ENCODE data around the gene PGBD2. TPM values are rescaled to one million over a fixed set of nuclear protein-coding genes. Genes with fewer than 3 reads are reported as not detected.
"Not testable (repeated sequence)": the region's sequence is repeated elsewhere in the genome, so short reads cannot be mapped to it uniquely, and the experiment has no call there.

The PGBD2 gene
- total RNA-seq, 2 experiments from 2014 or later, result 6.3 to 6.7 TPM

DNA sequence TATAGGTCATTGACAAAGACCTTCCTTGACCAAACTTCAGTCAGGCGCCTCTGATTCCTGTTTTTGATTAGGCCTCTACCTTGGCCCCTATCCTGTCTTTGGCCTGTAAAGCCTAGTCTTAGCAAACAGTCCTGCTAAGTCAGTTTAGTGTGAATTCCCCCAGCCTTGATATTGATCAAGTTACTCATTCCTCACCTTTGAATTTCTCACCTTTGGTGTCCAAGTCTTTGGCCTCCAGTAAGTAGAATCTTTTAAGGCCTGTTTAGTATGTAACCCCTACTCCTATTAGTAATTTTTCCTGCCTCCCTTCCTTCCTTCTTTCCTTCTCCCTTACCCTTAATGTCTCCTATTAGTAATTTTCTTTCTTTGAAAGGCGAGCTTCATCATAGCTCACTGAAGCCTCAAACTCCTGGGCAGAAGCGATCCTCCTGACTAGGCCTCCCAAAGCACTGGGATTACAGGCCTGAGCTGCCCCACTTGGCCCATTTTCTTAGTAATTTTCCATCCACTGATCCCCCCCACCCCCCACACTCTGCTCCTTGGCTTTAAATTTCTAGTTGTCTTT lies 34.1 kb upstream of the PGBD2 start:
- H3K27me3 Mint-ChIP-seq (ENCODE audit: low read depth), result peaks cover 8% of the 10 kb centered on the region
- no peak for ATAC-seq
- no peaks in the 10 kb centered on the region for H3K9me3 Mint-ChIP-seq (ENCODE audit: insufficient read depth)
- H3K36me3 Mint-ChIP-seq (ENCODE audit: low read depth), result peaks cover 8% of the 10 kb centered on the region
- DNase-seq, result no peak
- H3K27ac Mint-ChIP-seq, result no peak overlapping the region
- ChIA-PET POLR2A (interaction anchor here (2.9 kb wide), 1 partner anchor 8 kb away, joined by 18 read pairs; no protein-coding TSS in a partner anchor), CTCF (interaction anchor here (1.5 to 2.0 kb wide), 2 partner anchors 10 to 12 kb away, joined by 3 to 19 read pairs; partner anchors contain the start of gene ZNF692)
- peak overlapping the region; percentile 6 for H3K4me3 Mint-ChIP-seq
- peaks cover 22% of the 10 kb centered on the region for H3K4me1 Mint-ChIP-seq (ENCODE audit: low read depth)

GRCh38 chr1:248872752-248873408 lies 33.2 kb upstream of the PGBD2 start:
- POLR2A ChIA-PET, result interaction anchor here (0.6 to 2.9 kb wide), 3 partner anchors 9 to 35 kb away, joined by 3 to 18 read pairs (median 3); partner anchors contain the start of genes ZNF672 and ZNF692
- ATAC-seq, result peak; percentile 60
- peak; percentile 53 for DNase-seq
- CTCF ChIA-PET, result interaction anchor here (0.6 to 2.6 kb wide), 8 partner anchors 9 to 54 kb away, joined by 3 to 19 read pairs (median 5); partner anchors contain the start of genes SH3BP5L, ZNF672 and ZNF692
- Mint-ChIP-seq H3K4me3 (peak overlapping the region; percentile 87), H3K27ac (peak overlapping the region; percentile 90), H3K4me1 (ENCODE audit: low read depth) (peaks cover 22% of the 10 kb centered on the region), H3K9me3 (ENCODE audit: insufficient read depth) (no peaks in the 10 kb centered on the region), H3K27me3 (ENCODE audit: low read depth) (peaks cover 10% of the 10 kb centered on the region), H3K36me3 (ENCODE audit: low read depth) (peaks cover 8% of the 10 kb centered on the region)

- peak; percentile 94 for DNase-seq
- Mint-ChIP-seq H3K27ac (peak overlapping the region; percentile 90), H3K4me3 (peak overlapping the region; percentile 87), H3K4me1 (ENCODE audit: low read depth) (peaks cover 22% of the 10 kb centered on the region), H3K27me3 (ENCODE audit: low read depth) (peaks cover 10% of the 10 kb centered on the region), H3K9me3 (ENCODE audit: insufficient read depth) (no peaks in the 10 kb centered on the region), H3K36me3 (ENCODE audit: low read depth) (peaks cover 8% of the 10 kb centered on the region)
- ChIA-PET CTCF (interaction anchor here (0.6 to 2.6 kb wide), 8 partner anchors 8 to 54 kb away, joined by 3 to 19 read pairs (median 5); partner anchors contain the start of genes SH3BP5L, ZNF672 and ZNF692), POLR2A (interaction anchor here (0.6 to 2.9 kb wide), 6 partner anchors 10 to 47 kb away, joined by 3 to 18 read pairs (median 4); partner anchors contain the start of genes SH3BP5L, ZNF672 and ZNF692)
- peak; percentile 86 for ATAC-seq
These were observed 32.5 kb upstream of the PGBD2 start for GRCh38 chr1:248873409-248873992.

DNA sequence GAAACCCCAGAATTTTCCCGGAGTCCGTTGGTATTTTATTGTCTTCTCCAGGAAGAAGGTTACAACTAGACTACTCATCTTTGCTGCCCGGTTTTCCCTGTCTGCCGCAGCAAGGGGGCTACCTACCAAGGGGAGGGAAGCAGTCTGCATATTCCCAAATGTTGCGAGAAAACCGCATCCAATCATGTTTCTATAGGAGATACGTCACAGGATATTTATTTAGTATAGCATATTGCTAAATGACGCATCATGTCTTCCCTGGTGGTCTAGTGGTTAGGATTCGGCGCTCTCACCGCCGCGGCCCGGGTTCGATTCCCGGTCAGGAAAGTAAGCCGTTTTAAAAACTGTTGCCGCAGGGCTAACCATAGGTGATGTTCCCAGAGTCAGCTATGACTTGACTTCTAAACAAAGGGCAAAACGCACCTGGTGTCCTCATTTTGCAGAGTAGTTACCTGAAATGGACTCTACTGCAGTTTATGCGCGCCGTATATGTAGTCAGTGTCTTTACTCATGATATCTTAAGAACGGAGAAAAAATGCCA lies 32.0 kb upstream of the PGBD2 start:
- peak overlapping the region; percentile 87 for H3K4me3 Mint-ChIP-seq
- H3K4me1 Mint-ChIP-seq (ENCODE audit: low read depth), result peaks cover 22% of the 10 kb centered on the region
- H3K36me3 Mint-ChIP-seq (ENCODE audit: low read depth), result peaks cover 8% of the 10 kb centered on the region
- ATAC-seq, result peak; percentile 63
- DNase-seq, result peak; percentile 86
- H3K9me3 Mint-ChIP-seq (ENCODE audit: insufficient read depth), result no peaks in the 10 kb centered on the region
- ChIA-PET CTCF (interaction anchor here (0.6 to 2.6 kb wide), 6 partner anchors 14 to 53 kb away, joined by 3 to 19 read pairs (median 6); partner anchors contain the start of genes PGBD2, SH3BP5L and ZNF692), POLR2A (interaction anchor here (1.2 to 2.9 kb wide), 5 partner anchors 11 to 48 kb away, joined by 3 to 18 read pairs (median 6); partner anchors contain the start of genes SH3BP5L, ZNF672 and ZNF692)
- peaks cover 15% of the 10 kb centered on the region for H3K27me3 Mint-ChIP-seq (ENCODE audit: low read depth)
- peak overlapping the region; percentile 90 for H3K27ac Mint-ChIP-seq

DNA sequence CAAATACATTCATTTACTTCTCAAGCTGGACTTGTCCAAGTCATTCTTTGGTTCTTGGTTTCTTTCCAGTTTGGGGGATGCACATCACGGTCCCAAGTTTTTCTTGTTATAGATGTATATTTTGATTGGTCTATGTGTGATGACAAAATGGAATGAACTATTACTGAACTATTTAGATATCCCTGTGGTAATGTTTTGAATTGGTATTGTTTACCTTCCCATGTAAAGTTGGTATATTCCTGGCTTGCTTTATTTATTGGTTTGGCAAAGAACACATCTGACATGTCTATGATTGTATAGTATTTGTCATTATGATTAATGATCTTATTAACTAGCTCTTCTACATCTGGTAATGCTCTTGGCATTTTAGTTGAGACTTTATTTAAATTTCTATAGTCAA lies 24.8 kb upstream of the PGBD2 start:
- no peak overlapping the region for H3K4me3 Mint-ChIP-seq
- DNase-seq (no peak), ATAC-seq (no peak)
- H3K9me3 Mint-ChIP-seq (ENCODE audit: insufficient read depth), result no peaks in the 10 kb centered on the region
- H3K4me1 Mint-ChIP-seq (ENCODE audit: low read depth), result no peaks in the 10 kb centered on the region
- H3K27me3 Mint-ChIP-seq (ENCODE audit: low read depth), result peaks cover 23% of the 10 kb centered on the region
- ChIA-PET CTCF (interaction anchor here (1.2 kb wide), 1 partner anchor 9 kb away, joined by 3 read pairs; no protein-coding TSS in a partner anchor), POLR2A (no interaction called here)
- H3K36me3 Mint-ChIP-seq (ENCODE audit: low read depth), result no peaks in the 10 kb centered on the region
- H3K27ac Mint-ChIP-seq, result no peak overlapping the region

DNA sequence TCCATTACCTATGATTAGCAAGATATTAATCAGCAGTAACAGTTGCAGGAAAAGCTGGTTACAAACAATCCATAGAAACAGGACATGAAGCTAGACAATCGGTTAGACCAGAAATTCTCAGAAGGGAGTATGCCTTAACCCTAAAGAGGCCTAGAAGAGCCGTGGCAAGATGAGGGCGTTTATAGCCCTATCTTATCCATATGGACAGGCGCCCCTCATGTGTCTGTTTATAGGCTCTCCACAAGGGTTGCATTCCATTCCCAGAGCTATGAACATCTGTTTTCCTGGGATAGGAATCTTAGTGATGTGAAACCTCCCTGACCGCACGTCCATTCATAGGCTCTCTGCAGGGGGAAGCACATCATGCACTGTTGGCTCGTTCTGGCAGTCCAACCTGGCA lies 23.6 kb upstream of the PGBD2 start:
- not testable (repeated sequence) for ATAC-seq, H3K27ac Mint-ChIP-seq

DNA sequence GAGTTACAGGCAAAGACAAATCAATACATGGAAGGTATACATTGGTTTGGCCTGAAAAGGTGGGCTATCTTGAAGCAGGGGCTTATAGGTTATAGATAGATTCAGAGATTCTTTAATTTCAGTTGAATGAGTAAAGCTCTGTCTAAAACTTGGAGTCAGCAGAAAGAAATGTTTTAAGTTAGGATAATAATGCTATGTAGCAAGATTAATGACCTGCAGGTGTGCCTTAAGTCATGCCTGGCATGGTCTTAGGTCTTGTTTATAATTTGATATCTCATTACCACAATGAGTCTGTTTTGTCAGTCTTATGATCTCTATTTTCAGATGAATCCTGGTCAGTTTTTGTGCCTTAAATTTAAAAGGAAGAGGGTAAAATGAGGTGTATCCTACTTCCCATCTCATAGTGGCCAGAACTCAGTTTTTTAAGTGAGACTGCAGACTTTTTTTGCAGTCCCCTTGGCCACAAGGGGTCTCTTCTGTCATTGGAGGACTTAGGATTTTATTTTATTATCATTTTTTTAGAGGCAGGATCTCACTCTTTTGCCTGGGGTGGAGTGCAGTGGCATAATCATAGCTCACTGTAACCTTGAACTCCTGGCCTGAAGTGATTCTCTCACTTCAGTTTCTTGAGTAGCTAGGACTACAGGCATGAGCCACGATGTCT lies 21.3 kb upstream of the PGBD2 start:
- no peaks in the 10 kb centered on the region for H3K4me1 Mint-ChIP-seq (ENCODE audit: low read depth)
- no peaks in the 10 kb centered on the region for H3K36me3 Mint-ChIP-seq (ENCODE audit: low read depth)
- ATAC-seq, result no peak
- DNase-seq, result no peak
- ChIA-PET POLR2A (interaction anchor here (1.1 kb wide), 1 partner anchor 10 kb away, joined by 3 read pairs; no protein-coding TSS in a partner anchor), CTCF (no interaction called here)
- peaks cover 12% of the 10 kb centered on the region for H3K27me3 Mint-ChIP-seq (ENCODE audit: low read depth)
- H3K4me3 Mint-ChIP-seq, result no peak overlapping the region
- no peaks in the 10 kb centered on the region for H3K9me3 Mint-ChIP-seq (ENCODE audit: insufficient read depth)
- no peak overlapping the region for H3K27ac Mint-ChIP-seq

More for the DNA sequence above, 23.6 kb upstream of the PGBD2 start:
- CTCF ChIA-PET, result interaction anchor here (1.2 kb wide), 1 partner anchor 10 kb away, joined by 3 read pairs; no protein-coding TSS in a partner anchor
- DNase-seq; H3K4me3 Mint-ChIP-seq; H3K9me3 Mint-ChIP-seq (ENCODE audit: insufficient read depth); POLR2A ChIA-PET; H3K36me3 Mint-ChIP-seq (ENCODE audit: low read depth); H3K4me1 Mint-ChIP-seq (ENCODE audit: low read depth): not testable (repeated sequence)
- peaks cover 14% of the 10 kb centered on the region for H3K27me3 Mint-ChIP-seq (ENCODE audit: low read depth)

- ATAC-seq (no peak), DNase-seq (no peak)
- ChIA-PET POLR2A (interaction anchor here (1.1 kb wide), 1 partner anchor 11 kb away, joined by 3 read pairs; no protein-coding TSS in a partner anchor), CTCF (interaction anchor here (1.6 kb wide), 1 partner anchor 8 kb away, joined by 5 read pairs; no protein-coding TSS in a partner anchor)
- Mint-ChIP-seq H3K27me3 (ENCODE audit: low read depth) (peaks cover 10% of the 10 kb centered on the region), H3K4me3 (no peak overlapping the region), H3K36me3 (ENCODE audit: low read depth) (no peaks in the 10 kb centered on the region), H3K4me1 (ENCODE audit: low read depth) (no peaks in the 10 kb centered on the region), H3K9me3 (ENCODE audit: insufficient read depth) (no peaks in the 10 kb centered on the region), H3K27ac (no peak overlapping the region)
These were observed 20.4 kb upstream of the PGBD2 start for GRCh38 chr1:248885646-248886045.

- no peak for ATAC-seq
- H3K4me1 Mint-ChIP-seq (ENCODE audit: low read depth), result no peaks in the 10 kb centered on the region
- no peak overlapping the region for H3K4me3 Mint-ChIP-seq
- peaks cover 11% of the 10 kb centered on the region for H3K27me3 Mint-ChIP-seq (ENCODE audit: low read depth)
- POLR2A ChIA-PET, result no interaction called here
- H3K36me3 Mint-ChIP-seq (ENCODE audit: low read depth), result no peaks in the 10 kb centered on the region
- CTCF ChIA-PET, result interaction anchor here (1.6 kb wide), 1 partner anchor 9 kb away, joined by 5 read pairs; no protein-coding TSS in a partner anchor
- H3K27ac Mint-ChIP-seq, result no peak overlapping the region
- no peak for DNase-seq
- no peaks in the 10 kb centered on the region for H3K9me3 Mint-ChIP-seq (ENCODE audit: insufficient read depth)
These were observed 19.7 kb upstream of the PGBD2 start for GRCh38 chr1:248886237-248886895.

- ATAC-seq; CTCF ChIA-PET; POLR2A ChIA-PET; H3K27ac Mint-ChIP-seq; H3K4me3 Mint-ChIP-seq; DNase-seq; H3K9me3 Mint-ChIP-seq (ENCODE audit: insufficient read depth); H3K4me1 Mint-ChIP-seq (ENCODE audit: low read depth); H3K36me3 Mint-ChIP-seq (ENCODE audit: low read depth): not testable (repeated sequence)
- H3K27me3 Mint-ChIP-seq (ENCODE audit: low read depth), result peaks cover 21% of the 10 kb centered on the region
These were observed 16.2 kb upstream of the PGBD2 start for GRCh38 chr1:248889914-248890243.

Measured in activated CD8-positive, alpha-beta T cell treated with anti-CD3 and anti-CD28 coated beads, Interleukin-2, amount 10 ng/mL, durations not matched to agents 7 days and 5 days (primary cell).